Mesothelial cell of epicardium (in vitro differentiated cells): ENCODE data around the gene BPI. TPM values are rescaled to one million over a fixed set of nuclear protein-coding genes. Genes with fewer than 3 reads are reported as not detected.

Source experiments
- DNase-seq, 2 experiments: peaks; one replicate each; pipeline ENCODE4 v3.0.0; 2021; ENCODE audit warnings: low spot score in 2 of 2; ENCODE audit not compliant: unreplicated experiment in 2 of 2
- H3K27ac Mint-ChIP-seq: 2 replicates; pipeline ENCODE4 v1.8.0; 2021; ENCODE audit warnings: mixed read lengths
- H3K27me3 Mint-ChIP-seq: 2 replicates; pipeline ENCODE4 v1.8.0; 2021; ENCODE audit warnings: low read depth, mixed read lengths
- H3K36me3 Mint-ChIP-seq: 2 replicates; pipeline ENCODE4 v1.8.0; 2021; ENCODE audit warnings: mixed read lengths
- H3K4me1 Mint-ChIP-seq: 2 replicates; pipeline ENCODE4 v1.8.0; 2021; ENCODE audit warnings: mixed read lengths
- H3K4me3 Mint-ChIP-seq: 2 replicates; pipeline ENCODE4 v1.8.0; 2021; ENCODE audit warnings: mild to moderate bottlenecking, moderate library complexity, mixed read lengths
- H3K9me3 Mint-ChIP-seq: 2 replicates; pipeline ENCODE4 v1.8.0; 2021; ENCODE audit warnings: mixed read lengths
- CTCF ChIP-seq: fragments of 200-600 bp; sonication (generic); IDR thresholded peaks from one replicate; pipeline ENCODE4 v1.5.0; 2021; ENCODE audit warnings: antibody characterized with exemption; ENCODE audit not compliant: unreplicated experiment
- total RNA-seq: library from RNA; stranded (reverse); gene quantifications from 3 replicates; pipeline ENCODE4 v1.2.1, GENCODE V29; 2021

BPI gene
- total RNA-seq, 1 donor from 2014 or later: not detected

GRCh38 chr20:38339997-38340396 is 36.0 kb downstream of the BPI start:
- peaks cover 7% of the 10 kb centered on the region for H3K9me3 Mint-ChIP-seq
- TF ChIP-seq CTCF: no peak
- peaks cover 11% of the 10 kb centered on the region for H3K4me1 Mint-ChIP-seq
- DNase-seq: no peak
- no peaks in the 10 kb centered on the region for H3K36me3 Mint-ChIP-seq
- no peak overlapping the region for H3K27ac Mint-ChIP-seq
- H3K27me3 Mint-ChIP-seq: peaks cover 9% of the 10 kb centered on the region
- H3K4me3 Mint-ChIP-seq: no peak overlapping the region

- Mint-ChIP-seq H3K27ac (no peak overlapping the region), H3K27me3 (peaks cover 9% of the 10 kb centered on the region), H3K4me1 (peaks cover 11% of the 10 kb centered on the region), H3K36me3 (no peaks in the 10 kb centered on the region), H3K9me3 (peaks cover 7% of the 10 kb centered on the region), H3K4me3 (no peak overlapping the region)
- TF ChIP-seq CTCF: no peak
- DNase-seq: no peak
Measured at GRCh38 chr20:38340693-38341092, 36.7 kb downstream of the BPI start.

- Mint-ChIP-seq H3K9me3 (peaks cover 7% of the 10 kb centered on the region), H3K27me3 (no peaks in the 10 kb centered on the region), H3K4me3 (no peak overlapping the region), H3K27ac (no peak overlapping the region), H3K36me3 (no peaks in the 10 kb centered on the region), H3K4me1 (peaks cover 11% of the 10 kb centered on the region)
- DNase-seq: no peak
- TF ChIP-seq CTCF: no peak
Measured at GRCh38 chr20:38342216-38342615, 38.3 kb downstream of the BPI start.

GRCh38 chr20:38342713-38343310 is 38.9 kb downstream of the BPI start:
- Mint-ChIP-seq H3K9me3 (peaks cover 4% of the 10 kb centered on the region), H3K27ac (no peak overlapping the region), H3K27me3 (no peaks in the 10 kb centered on the region), H3K4me1 (peaks cover 11% of the 10 kb centered on the region), H3K36me3 (no peaks in the 10 kb centered on the region), H3K4me3 (no peak overlapping the region)
- DNase-seq: no peak
- no peak for TF ChIP-seq CTCF

GRCh38 chr20:38343311-38344106 is 39.6 kb downstream of the BPI start:
- Mint-ChIP-seq H3K4me3 (no peak overlapping the region), H3K27ac (no peak overlapping the region), H3K9me3 (no peaks in the 10 kb centered on the region), H3K36me3 (no peaks in the 10 kb centered on the region), H3K27me3 (no peaks in the 10 kb centered on the region), H3K4me1 (peaks cover 11% of the 10 kb centered on the region)
- TF ChIP-seq CTCF: no peak
- DNase-seq: no peak
